ENCODE measurements around the gene WDR1. TPM values are rescaled to one million over a fixed set of nuclear protein-coding genes. Genes with fewer than 3 reads are reported as not detected.

WDR1 gene
- total and polyA plus RNA-seq, 2 donors (not counting 1 experiment from before 2014, with no cell fraction given) = 331 to 751 TPM

DNA sequence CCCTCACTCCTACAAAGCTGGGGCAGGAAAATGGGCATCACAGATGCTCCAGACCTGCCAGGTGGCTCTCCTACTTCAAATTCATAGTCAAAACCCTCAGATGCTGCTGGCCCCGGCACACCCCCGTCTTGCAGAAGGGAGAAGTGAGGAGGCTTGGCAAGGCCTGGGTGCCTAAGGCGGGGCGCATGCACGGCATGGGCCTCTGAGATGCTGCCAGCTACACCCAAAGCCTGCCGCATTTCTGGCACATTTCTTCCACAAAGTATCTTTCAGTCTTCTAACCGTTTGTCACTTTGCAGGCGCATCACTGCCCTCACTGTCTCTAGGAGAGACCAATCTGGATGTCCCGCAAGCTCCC lies 19.6 kb downstream of the WDR1 start:
- peaks cover 57% of the 10 kb centered on the region for H3K4me1 ChIP-seq (ENCODE audit: control insufficient read depth, extremely low read depth, insufficient read depth, low read length)
- H3K27ac ChIP-seq (ENCODE audit: insufficient read depth, low read length) = peak overlapping the region; percentile 83
- no peak overlapping the region for H3K4me3 ChIP-seq (replicated peaks in 1 of 4; ENCODE audit: control extremely low read depth in 1 of 4, insufficient read depth in 1 of 4, low read depth in 3 of 4, low read length in 4 of 4)
- H2AFZ ChIP-seq (ENCODE audit: low read length) = no peak overlapping the region
- no peak overlapping the region for H3K9ac ChIP-seq (ENCODE audit: insufficient read depth, low read length)
- H4K20me1 ChIP-seq (ENCODE audit: control insufficient read depth, extremely low read depth, insufficient read depth, low read length) = no peaks in the 10 kb centered on the region
- no peak for DNase-seq (ENCODE audit: low read depth in 2 of 2)
- peaks cover 58% of the 10 kb centered on the region for H3K36me3 ChIP-seq (ENCODE audit: control insufficient read depth, insufficient read depth, low read length)
- peaks cover 87% of the 10 kb centered on the region for H3K79me2 ChIP-seq (ENCODE audit: control insufficient read depth, insufficient read depth, low read length)
- H3K4me2 ChIP-seq (ENCODE audit: extremely low read depth, insufficient read depth, low read length) = peak overlapping the region; percentile 56
- no peak for TF ChIP-seq CTCF (conservative IDR thresholded peaks at IDR 0.05 in 1 of 2, IDR thresholded peaks at IDR 0.05 in 1 of 2; ENCODE audit: low read depth in 1 of 2, low read length in 2 of 2)
- no peak for TF ChIP-seq EZH2 (IDR thresholded peaks at IDR 0.05; ENCODE audit: low read length, missing control alignments)
- no peaks in the 10 kb centered on the region for H3K27me3 ChIP-seq (ENCODE audit: control insufficient read depth, insufficient read depth, low read length)
- no peaks in the 10 kb centered on the region for H3K9me3 ChIP-seq (ENCODE audit: control insufficient read depth, insufficient read depth, low read depth, low read length)

GRCh38 chr4:10096201-10096977 lies 20.2 kb downstream of the WDR1 start:
- Histone ChIP-seq H3K9me3 (ENCODE audit: control insufficient read depth, insufficient read depth, low read depth, low read length) (no peaks in the 10 kb centered on the region), H3K27ac (ENCODE audit: insufficient read depth, low read length) (peak overlapping the region; percentile 83), H4K20me1 (ENCODE audit: control insufficient read depth, extremely low read depth, insufficient read depth, low read length) (no peaks in the 10 kb centered on the region), H3K27me3 (ENCODE audit: control insufficient read depth, insufficient read depth, low read length) (no peaks in the 10 kb centered on the region), H2AFZ (ENCODE audit: low read length) (no peak overlapping the region), H3K4me3 (replicated peaks in 1 of 4; ENCODE audit: control extremely low read depth in 1 of 4, insufficient read depth in 1 of 4, low read depth in 3 of 4, low read length in 4 of 4) (peak overlapping the region in 1 of 4 experiments; percentile 3), H3K9ac (ENCODE audit: insufficient read depth, low read length) (no peak overlapping the region), H3K79me2 (ENCODE audit: control insufficient read depth, insufficient read depth, low read length) (peaks cover 87% of the 10 kb centered on the region), H3K36me3 (ENCODE audit: control insufficient read depth, insufficient read depth, low read length) (peaks cover 62% of the 10 kb centered on the region), H3K4me2 (ENCODE audit: extremely low read depth, insufficient read depth, low read length) (peak overlapping the region; percentile 56), H3K4me1 (ENCODE audit: control insufficient read depth, extremely low read depth, insufficient read depth, low read length) (peaks cover 56% of the 10 kb centered on the region)
- no peak for TF ChIP-seq EZH2 (IDR thresholded peaks at IDR 0.05; ENCODE audit: low read length, missing control alignments)
- TF ChIP-seq CTCF (conservative IDR thresholded peaks at IDR 0.05 in 1 of 2, IDR thresholded peaks at IDR 0.05 in 1 of 2; ENCODE audit: low read depth in 1 of 2, low read length in 2 of 2) = no peak
- peak; percentile 96 to 97 for DNase-seq (ENCODE audit: low read depth in 2 of 2)

- peak overlapping the region; percentile 17 for H3K9ac ChIP-seq (ENCODE audit: insufficient read depth, low read length)
- H3K9me3 ChIP-seq (ENCODE audit: control insufficient read depth, insufficient read depth, low read depth, low read length) = no peaks in the 10 kb centered on the region
- TF ChIP-seq CTCF (conservative IDR thresholded peaks at IDR 0.05 in 1 of 2, IDR thresholded peaks at IDR 0.05 in 1 of 2; ENCODE audit: low read depth in 1 of 2, low read length in 2 of 2) (no peak), EZH2 (IDR thresholded peaks at IDR 0.05; ENCODE audit: low read length, missing control alignments) (no peak)
- no peaks in the 10 kb centered on the region for H3K27me3 ChIP-seq (ENCODE audit: control insufficient read depth, insufficient read depth, low read length)
- H3K4me3 ChIP-seq (replicated peaks in 1 of 4; ENCODE audit: control extremely low read depth in 1 of 4, insufficient read depth in 1 of 4, low read depth in 3 of 4, low read length in 4 of 4) = peak overlapping the region in 1 of 4 experiments; percentile 8
- H2AFZ ChIP-seq (ENCODE audit: low read length) = no peak overlapping the region
- peaks cover 64% of the 10 kb centered on the region for H3K36me3 ChIP-seq (ENCODE audit: control insufficient read depth, insufficient read depth, low read length)
- no peak for DNase-seq (ENCODE audit: low read depth in 2 of 2)
- peak overlapping the region; percentile 83 for H3K27ac ChIP-seq (ENCODE audit: insufficient read depth, low read length)
- no peaks in the 10 kb centered on the region for H4K20me1 ChIP-seq (ENCODE audit: control insufficient read depth, extremely low read depth, insufficient read depth, low read length)
- peaks cover 87% of the 10 kb centered on the region for H3K79me2 ChIP-seq (ENCODE audit: control insufficient read depth, insufficient read depth, low read length)
- peak overlapping the region; percentile 46 for H3K4me2 ChIP-seq (ENCODE audit: extremely low read depth, insufficient read depth, low read length)
- H3K4me1 ChIP-seq (ENCODE audit: control insufficient read depth, extremely low read depth, insufficient read depth, low read length) = peaks cover 53% of the 10 kb centered on the region
These were observed 21.2 kb downstream of the WDR1 start for GRCh38 chr4:10095296-10095991.
